Endothelial cell (in vitro differentiated cells): ENCODE measurements around the gene CCDC92. TPM values are rescaled to one million over a fixed set of nuclear protein-coding genes. Genes with fewer than 3 reads are reported as not detected.

ENCODE experiments used
- DNase-seq: peaks from one replicate; pipeline ENCODE4 v3.0.0; 2021; ENCODE audit warnings: low spot score
- H3K27ac Mint-ChIP-seq: one replicate; pipeline ENCODE4 v1.8.0; 2021; ENCODE audit warnings: mixed read lengths, inconsistent platforms; ENCODE audit not compliant: unreplicated experiment
- H3K27me3 Mint-ChIP-seq: one replicate; pipeline ENCODE4 v1.8.0; 2021; ENCODE audit warnings: mild to moderate bottlenecking, moderate library complexity, mixed read lengths, inconsistent platforms; ENCODE audit not compliant: unreplicated experiment
- H3K36me3 Mint-ChIP-seq: one replicate; pipeline ENCODE4 v1.8.0; 2021; ENCODE audit warnings: mild to moderate bottlenecking, low read depth, mixed read lengths, inconsistent platforms; ENCODE audit not compliant: unreplicated experiment
- H3K4me1 Mint-ChIP-seq: one replicate; pipeline ENCODE4 v1.8.0; 2021; ENCODE audit warnings: mild to moderate bottlenecking, mixed read lengths, inconsistent platforms; ENCODE audit not compliant: unreplicated experiment
- H3K4me3 Mint-ChIP-seq: one replicate; pipeline ENCODE4 v1.8.0; 2021; ENCODE audit warnings: mild to moderate bottlenecking, mixed read lengths, inconsistent platforms; ENCODE audit not compliant: unreplicated experiment
- H3K9me3 Mint-ChIP-seq: one replicate; pipeline ENCODE4 v1.8.0; 2021; ENCODE audit warnings: mixed read lengths, inconsistent platforms; ENCODE audit not compliant: unreplicated experiment
- CTCF ChIP-seq: fragments of 200-600 bp; sonication (generic); IDR thresholded peaks from one replicate; pipeline ENCODE4 v1.5.0; 2021; ENCODE audit warnings: antibody characterized with exemption; ENCODE audit not compliant: unreplicated experiment
- total RNA-seq: library from RNA; stranded (reverse); fragmentation: NEBNext Ultra II Directional; extraction: Animal tissue kit (Norgen Biotek cat#: 25700); gene quantifications from one replicate; pipeline ENCODE4 v1.2.1, GENCODE V29; 2021; ENCODE audit not compliant: unreplicated experiment

CCDC92 gene
- total RNA-seq, 1 donor from 2014 or later, result 25.0 TPM

GRCh38 chr12:123902821-123903220 lies 69.8 kb downstream of the CCDC92 start:
- H3K4me3 Mint-ChIP-seq, result no peak overlapping the region
- no peak overlapping the region for H3K27ac Mint-ChIP-seq
- H3K9me3 Mint-ChIP-seq, result no peaks in the 10 kb centered on the region
- DNase-seq, result no peak
- H3K27me3 Mint-ChIP-seq, result peaks cover 4% of the 10 kb centered on the region
- H3K36me3 Mint-ChIP-seq, result no peaks in the 10 kb centered on the region
- no peak for TF ChIP-seq CTCF
- H3K4me1 Mint-ChIP-seq, result peaks cover 6% of the 10 kb centered on the region

- Mint-ChIP-seq H3K4me1 (peaks cover 6% of the 10 kb centered on the region), H3K27me3 (peaks cover 4% of the 10 kb centered on the region), H3K9me3 (no peaks in the 10 kb centered on the region), H3K4me3 (peak overlapping the region; percentile 14), H3K36me3 (no peaks in the 10 kb centered on the region), H3K27ac (no peak overlapping the region)
- TF ChIP-seq CTCF, result no peak
- DNase-seq, result peak; percentile 33
Measured at GRCh38 chr12:123900871-123901376, 71.7 kb downstream of the CCDC92 start.

- DNase-seq, result no peak
- no peaks in the 10 kb centered on the region for H3K9me3 Mint-ChIP-seq
- H3K4me3 Mint-ChIP-seq, result no peak overlapping the region
- no peak for TF ChIP-seq CTCF
- H3K4me1 Mint-ChIP-seq, result peaks cover 6% of the 10 kb centered on the region
- H3K27me3 Mint-ChIP-seq, result peaks cover 5% of the 10 kb centered on the region
- no peak overlapping the region for H3K27ac Mint-ChIP-seq
- H3K36me3 Mint-ChIP-seq, result no peaks in the 10 kb centered on the region
Measured at GRCh38 chr12:123899368-123899767, 73.3 kb downstream of the CCDC92 start.

- peaks cover 6% of the 10 kb centered on the region for H3K4me1 Mint-ChIP-seq
- TF ChIP-seq CTCF, result no peak
- no peak overlapping the region for H3K27ac Mint-ChIP-seq
- no peaks in the 10 kb centered on the region for H3K9me3 Mint-ChIP-seq
- peaks cover 2% of the 10 kb centered on the region for H3K27me3 Mint-ChIP-seq
- no peaks in the 10 kb centered on the region for H3K36me3 Mint-ChIP-seq
- no peak for DNase-seq
- H3K4me3 Mint-ChIP-seq, result no peak overlapping the region
Measured at GRCh38 chr12:123898673-123899072, 74.0 kb downstream of the CCDC92 start.

GRCh38 chr12:123897221-123897620 lies 75.4 kb downstream of the CCDC92 start:
- Mint-ChIP-seq H3K4me3 (no peak overlapping the region), H3K27ac (no peak overlapping the region), H3K27me3 (peaks cover 5% of the 10 kb centered on the region), H3K9me3 (no peaks in the 10 kb centered on the region), H3K4me1 (peaks cover 13% of the 10 kb centered on the region), H3K36me3 (no peaks in the 10 kb centered on the region)
- TF ChIP-seq CTCF, result no peak
- no peak for DNase-seq
